Inflammatory macrophage treated with lipopolysaccharide for 1 hour (primary cell): Measurements from ENCODE around the gene DNMT3L.
"Not testable (repeated sequence)": the region's sequence is repeated elsewhere in the genome, so short reads cannot be mapped to it uniquely, and the experiment has no call there.

Experiments
- DNase-seq, 2 donors: peaks; one replicate each; pipeline ENCODE4 v3.0.0-alpha.2; 2020 to 2022

The DNMT3L gene

GRCh38 chr21:44241281-44241680 is 20.4 kb downstream of the DNMT3L start:
- DNase-seq: not testable (repeated sequence)

GRCh38 chr21:44240842-44241241 is 20.9 kb downstream of the DNMT3L start, which contains the start of gene ICOSLG:
Gene ICOSLG (minus strand): TSS chr21:44240943. CDS start chr21:44240817, 126 bp downstream.
- DNase-seq: not testable (repeated sequence)

DNA sequence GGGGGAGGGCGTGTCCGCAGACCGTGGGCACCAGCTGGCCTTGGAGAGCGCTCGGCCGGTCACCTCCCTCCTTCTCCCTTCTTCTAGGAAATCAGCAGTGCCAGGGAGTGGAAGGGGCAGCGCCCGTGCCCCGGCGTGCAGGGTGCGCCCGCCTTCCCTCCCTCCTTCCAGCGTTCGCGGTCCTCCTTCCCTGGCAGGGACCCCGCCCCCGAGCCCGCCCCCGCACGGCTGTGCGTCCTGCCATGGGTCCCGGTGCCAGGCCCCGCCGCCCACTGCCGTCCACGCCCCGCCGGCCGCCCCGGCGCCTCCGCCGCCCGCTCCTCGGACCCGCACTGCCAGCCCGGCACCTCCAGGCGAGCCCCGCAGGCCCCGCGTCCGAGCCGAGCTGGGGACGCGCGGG is 21.3 kb downstream of the DNMT3L start:
- not testable (repeated sequence) for DNase-seq

DNA sequence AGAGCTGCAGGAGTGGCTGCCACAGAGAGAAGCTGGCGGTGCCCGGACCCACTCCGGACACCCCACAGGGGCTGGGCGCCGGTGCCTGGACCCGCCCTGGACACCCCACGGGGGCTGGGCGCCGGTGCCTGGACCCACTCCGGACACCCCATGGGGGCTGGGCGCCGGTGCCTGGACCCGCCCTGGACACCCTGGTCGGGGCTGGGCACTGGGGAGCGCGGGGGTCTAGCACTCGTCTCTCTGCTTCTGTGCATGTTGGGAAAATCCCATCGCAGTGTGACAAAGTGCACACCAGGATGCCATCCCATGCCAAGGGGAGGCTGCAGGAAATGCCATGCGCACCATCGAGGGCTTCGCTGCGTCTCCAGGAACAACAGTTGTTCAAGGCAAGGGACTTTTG is 32.1 kb downstream of the DNMT3L start:
- not testable (repeated sequence) for DNase-seq

GRCh38 chr21:44228109-44228508 is 33.6 kb downstream of the DNMT3L start:
- not testable (repeated sequence) for DNase-seq

DNA sequence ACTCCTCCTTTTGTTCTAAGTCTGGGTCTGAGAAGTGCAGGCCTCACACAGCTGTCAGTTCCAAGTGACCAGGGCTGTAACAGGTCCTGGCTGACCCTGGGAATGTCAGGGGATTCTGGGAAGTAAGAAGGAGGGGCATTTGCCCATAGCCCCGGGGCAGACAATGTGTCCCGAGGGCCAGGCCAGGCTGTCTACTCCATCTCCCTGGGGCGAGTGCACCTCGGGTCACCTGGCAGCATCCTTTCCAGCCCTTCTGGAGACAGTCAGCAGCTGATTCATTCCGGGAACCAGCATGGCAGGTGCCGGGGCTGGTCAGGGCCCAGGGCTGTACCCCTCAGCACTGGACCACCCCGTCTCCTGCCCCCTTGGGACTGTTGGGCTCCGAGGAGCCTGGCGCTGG is 34.1 kb downstream of the DNMT3L start:
- DNase-seq: not testable (repeated sequence)

DNA sequence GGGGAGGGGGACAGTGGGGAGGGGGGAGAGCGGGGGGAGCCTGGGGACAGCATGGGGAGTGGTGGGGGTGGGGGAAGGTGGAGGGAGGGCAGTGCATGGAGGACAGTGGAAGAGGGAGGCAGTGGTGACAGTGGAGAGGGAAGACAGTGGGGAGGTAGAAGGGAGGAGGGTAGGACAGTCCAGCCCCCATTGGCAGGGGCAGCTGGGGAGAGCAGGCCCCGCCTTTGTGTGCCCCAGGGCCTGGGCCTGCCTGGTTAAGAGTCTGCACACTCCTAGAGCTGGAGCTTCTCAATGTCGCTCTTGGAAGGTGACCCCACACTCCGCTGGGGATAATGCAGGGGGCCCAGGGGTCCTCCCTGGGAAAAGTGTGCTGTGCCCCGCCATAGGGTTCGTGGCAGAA is 36.1 kb downstream of the DNMT3L start:
- not testable (repeated sequence) for DNase-seq

DNA sequence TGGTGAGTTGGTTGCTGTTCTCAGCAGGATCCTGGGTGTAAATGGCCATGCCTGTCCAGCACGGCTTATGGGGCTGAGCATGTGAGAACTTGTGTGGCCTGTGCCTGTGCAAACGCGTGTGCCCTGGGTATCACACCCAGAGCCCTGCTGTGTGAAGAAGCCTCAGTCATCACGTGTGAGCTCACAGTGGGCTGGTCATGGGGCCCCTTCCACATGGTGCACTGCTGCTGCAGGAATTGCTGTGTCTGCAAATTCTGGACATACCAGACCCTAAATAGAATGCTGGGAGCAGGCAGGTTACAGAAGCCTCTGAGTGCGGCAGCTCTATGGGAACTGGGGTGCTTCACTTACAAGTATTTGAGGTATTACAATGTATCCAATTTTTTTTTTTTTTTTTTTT is 38.4 kb downstream of the DNMT3L start:
- not testable (repeated sequence) for DNase-seq

- not testable (repeated sequence) for DNase-seq
These were observed 41.0 kb downstream of the DNMT3L start for GRCh38 chr21:44220674-44221073.

DNA sequence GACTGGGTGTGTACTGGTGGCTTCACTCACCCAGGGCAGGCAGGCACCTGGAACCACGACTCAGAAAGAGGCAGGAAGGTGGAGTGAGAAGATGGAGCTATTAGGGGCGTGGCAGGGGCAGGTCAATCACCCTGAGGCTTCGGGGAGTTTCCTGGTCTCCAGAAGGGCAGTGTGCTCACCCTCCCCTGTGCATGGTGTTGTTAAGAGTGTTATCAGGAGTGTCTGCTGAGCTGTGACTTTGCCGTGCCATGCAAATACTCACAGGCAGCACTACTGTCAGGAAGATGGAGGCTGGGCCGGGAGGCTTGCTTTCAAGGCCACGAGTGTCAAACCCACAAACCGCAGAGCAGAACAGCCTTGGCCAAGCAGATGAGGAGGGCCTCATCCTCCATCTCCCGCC is 43.2 kb downstream of the DNMT3L start:
- DNase-seq: not testable (repeated sequence)

GRCh38 chr21:44211978-44212377 is 49.7 kb downstream of the DNMT3L start:
- DNase-seq: not testable (repeated sequence)

DNA sequence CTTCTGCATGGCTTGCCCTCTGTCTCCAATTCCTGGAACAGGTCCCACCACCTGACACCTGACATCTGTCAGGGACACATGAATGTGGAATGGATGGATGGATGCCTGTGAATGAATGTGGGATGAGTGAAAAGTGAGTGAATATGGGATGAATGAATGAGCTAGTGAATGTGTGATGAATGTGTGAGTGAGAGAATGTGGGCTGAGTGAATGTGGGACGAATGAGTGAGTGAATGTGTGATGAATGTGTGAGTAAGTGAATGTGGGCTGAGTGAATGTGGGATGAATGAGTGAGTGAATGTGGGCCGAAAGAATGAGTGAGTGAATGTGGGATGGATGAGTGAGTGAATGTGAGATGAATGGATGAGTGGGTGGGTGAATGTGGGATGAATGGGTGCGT is 50.1 kb downstream of the DNMT3L start:
- DNase-seq: not testable (repeated sequence)

- peak; percentile 0 for DNase-seq
These were observed 53.6 kb downstream of the DNMT3L start for GRCh38 chr21:44207860-44208646.

DNA sequence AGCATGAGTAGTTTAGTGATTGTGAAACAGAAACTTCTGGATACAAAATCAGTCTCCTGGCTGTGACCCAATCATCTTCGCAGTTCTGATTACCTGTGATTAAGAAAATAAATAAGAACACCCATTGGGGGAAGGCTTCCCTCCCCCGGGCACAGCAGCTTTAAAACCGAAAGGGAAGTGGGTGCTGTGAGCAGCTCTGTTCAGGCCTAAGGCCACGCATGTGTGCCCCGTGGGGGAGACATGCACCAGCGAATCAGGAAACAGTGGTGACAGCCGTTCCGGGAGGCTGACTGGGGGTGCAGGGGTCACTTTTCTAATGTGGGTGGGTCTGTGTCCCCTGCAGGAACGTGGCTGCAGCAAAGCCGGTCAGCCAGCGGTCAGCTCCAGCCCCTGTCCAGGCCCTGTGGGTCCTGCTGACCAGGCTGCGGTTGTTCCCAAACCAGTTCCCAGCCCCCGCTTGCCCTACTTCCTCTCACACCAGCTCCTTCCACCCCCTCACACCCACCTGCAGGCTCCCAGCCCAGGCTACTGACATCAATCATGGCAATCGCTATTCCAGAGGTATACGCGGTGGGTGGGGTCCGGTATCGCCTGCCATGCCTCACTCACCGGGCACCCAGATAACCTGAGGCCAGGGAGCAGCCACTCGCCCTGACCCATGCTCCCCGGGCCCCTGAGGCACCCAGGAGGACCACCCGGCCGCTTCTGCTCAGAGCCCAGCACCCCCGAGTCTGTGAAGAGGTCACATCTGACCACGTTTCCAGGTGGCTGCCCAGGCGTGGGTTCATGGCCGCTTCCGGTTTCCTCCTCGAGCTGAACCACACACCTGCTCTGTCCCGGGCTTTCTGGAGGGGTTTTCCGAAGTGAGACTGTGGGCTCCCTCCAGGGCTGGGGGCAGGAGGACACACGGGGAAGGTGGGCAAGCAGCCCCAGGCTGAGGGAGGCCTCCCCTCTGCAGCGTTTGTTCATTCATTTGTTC is 54.7 kb downstream of the DNMT3L start:
- DNase-seq: not testable (repeated sequence)

DNA sequence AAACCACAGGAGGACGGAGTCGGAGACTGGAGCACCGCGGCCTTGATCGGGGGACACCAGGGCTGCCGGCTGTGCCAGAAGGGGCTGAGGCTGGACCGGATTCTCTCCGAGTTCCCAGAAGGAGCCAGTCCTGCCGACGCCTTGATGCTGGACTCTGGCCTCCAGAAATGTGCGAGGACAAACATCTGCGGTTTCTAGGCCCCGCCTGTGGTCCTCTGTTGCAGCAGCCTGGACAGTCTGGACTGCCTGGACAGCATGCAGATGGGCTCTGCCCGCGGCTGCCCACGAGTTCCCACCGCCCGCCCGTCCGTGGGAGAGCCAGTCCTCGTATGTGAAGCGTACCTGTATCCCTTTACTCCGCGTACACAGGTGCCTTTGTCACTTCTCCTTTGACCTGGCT is 55.5 kb downstream of the DNMT3L start:
- not testable (repeated sequence) for DNase-seq

- not testable (repeated sequence) for DNase-seq
These were observed 59.0 kb downstream of the DNMT3L start for GRCh38 chr21:44202590-44203299.

DNA sequence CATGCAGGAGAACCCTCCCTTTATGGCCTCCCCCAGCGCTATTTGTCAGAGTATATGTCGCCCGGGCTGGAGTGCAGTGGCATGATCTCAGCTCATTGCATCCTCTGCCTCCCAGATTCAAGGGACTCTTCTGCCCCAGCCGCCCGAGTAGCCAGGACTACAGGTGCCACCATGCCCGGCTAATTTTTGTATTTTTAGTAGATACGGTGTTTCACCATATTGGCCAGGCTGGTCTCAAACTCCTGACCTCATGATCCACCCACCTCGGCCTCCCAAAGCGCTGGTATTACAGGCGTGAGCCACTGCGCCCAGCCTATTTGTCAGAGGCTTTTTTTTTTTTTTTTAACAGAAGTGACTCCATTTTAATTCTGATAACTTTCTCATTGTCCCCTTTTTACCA is 61.7 kb downstream of the DNMT3L start:
- DNase-seq: peak in 1 of 2 donors; percentile 0

- no peak for DNase-seq
These were observed 62.2 kb downstream of the DNMT3L start for GRCh38 chr21:44199448-44199847.

DNA sequence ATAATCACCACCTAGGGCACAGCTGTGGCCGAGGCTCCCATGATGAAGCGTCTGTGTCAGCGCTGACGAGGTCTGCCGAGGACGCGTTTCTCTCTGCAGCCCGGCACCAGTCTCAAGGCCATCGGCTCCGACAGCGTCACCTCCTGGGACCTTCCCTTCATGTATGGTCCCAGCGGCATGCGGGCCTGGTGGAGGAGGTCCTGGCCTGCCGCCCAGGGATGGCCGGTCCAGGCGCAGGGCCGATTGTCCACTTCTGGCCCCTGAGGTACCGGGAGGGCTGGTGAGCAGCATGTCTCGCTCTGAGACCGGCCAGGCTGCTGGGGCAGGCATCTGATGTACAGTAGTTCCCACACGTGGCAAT is 64.6 kb downstream of the DNMT3L start:
- DNase-seq: not testable (repeated sequence)
